ENCODE data around the gene B3GNT3. TPM values are rescaled to one million over a fixed set of nuclear protein-coding genes. Genes with fewer than 3 reads are reported as not detected.

B3GNT3 gene
- total and polyA plus RNA-seq, 2 of the 4 experiments (the other 2 are of a cell fraction) = not detected

DNA sequence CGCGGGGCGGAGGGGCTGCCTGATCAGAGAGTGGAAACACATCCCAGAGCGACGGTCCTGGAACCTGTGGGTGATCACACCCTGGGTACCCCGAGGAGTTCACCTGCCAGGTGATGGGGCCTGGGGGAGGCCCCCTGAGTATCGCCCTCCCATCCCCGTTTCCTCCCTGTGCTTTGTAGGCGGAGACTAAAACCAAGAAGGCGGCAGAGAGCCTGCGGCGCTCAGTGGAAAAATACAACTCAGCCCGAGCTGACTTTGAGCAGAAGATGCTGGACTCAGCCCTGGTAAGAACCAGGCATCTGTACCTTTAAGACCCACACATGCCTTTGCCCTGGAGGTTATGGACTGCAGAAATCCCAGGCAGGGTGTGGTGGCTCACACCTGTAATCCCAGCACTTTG, 24.3 kb upstream of the B3GNT3 start:
- no peak for DNase-seq
- Histone ChIP-seq H3K36me3 (ENCODE audit: control insufficient read depth, insufficient read depth, low read length) (no peaks in the 10 kb centered on the region), H3K18ac (ENCODE audit: low read depth, low read length) (no peak overlapping the region), H3K23ac (ENCODE audit: low read depth, low read length) (no peak overlapping the region), H3K27me3 (ENCODE audit: control insufficient read depth, insufficient read depth, low read length) (peaks cover 3% of the 10 kb centered on the region; the same call in 1 of the 2 replicates), H3K4me3 (ENCODE audit: insufficient read depth, low read depth, low read length) (no peak overlapping the region), H3K4ac (ENCODE audit: low read depth, low read length) (no peak overlapping the region), H4K20me1 (ENCODE audit: insufficient read depth, low read length) (no peaks in the 10 kb centered on the region), H4K5ac (ENCODE audit: low read depth, low read length) (no peak overlapping the region), H2BK5ac (ENCODE audit: low read depth, low read length, poor library complexity, severe bottlenecking) (no peak overlapping the region), H3K4me1 (ENCODE audit: control insufficient read depth, insufficient read depth, low read length) (no peaks in the 10 kb centered on the region), H4K91ac (ENCODE audit: insufficient read depth, low read depth, low read length) (no peak overlapping the region), H2BK20ac (ENCODE audit: low read depth, low read length) (no peak overlapping the region), H3K4me2 (ENCODE audit: low read depth, low read length) (no peak overlapping the region), H4K8ac (ENCODE audit: low read depth in 2 of 2, low read length in 2 of 2) (no peak overlapping the region), H3K14ac (replicated peaks; ENCODE audit: low read depth, low read length) (no peak overlapping the region), H2BK15ac (ENCODE audit: low read depth, low read length) (no peak overlapping the region), H2AK5ac (ENCODE audit: low read depth, low read length) (no peak overlapping the region), H3K79me1 (ENCODE audit: low read depth in 1 of 2, low read length in 2 of 2) (no peaks in the 10 kb centered on the region), H2AFZ (replicated peaks; ENCODE audit: low read length, poor library complexity) (no peak overlapping the region), H2BK120ac (ENCODE audit: low read depth, low read length) (no peak overlapping the region), H3K56ac (ENCODE audit: extremely low read depth, insufficient read depth, low read length) (no peak overlapping the region), H3K9me1 (ENCODE audit: insufficient read depth, low read length) (no peaks in the 10 kb centered on the region), H2AK9ac (replicated peaks; ENCODE audit: low read depth, low read length, poor library complexity) (no peak overlapping the region), H3K9ac (ENCODE audit: low read depth, low read length) (no peak overlapping the region), H3K9me3 (ENCODE audit: control insufficient read depth, insufficient read depth, low read length) (no peaks in the 10 kb centered on the region), H3K27ac (ENCODE audit: insufficient read depth, low read length) (no peak overlapping the region)
- TF ChIP-seq RAD21 (IDR thresholded peaks at IDR 0.05; ENCODE audit: low read length) (no peak), RCOR1 (IDR thresholded peaks at IDR 0.05; ENCODE audit: insufficient replicate concordance, low read length) (no peak), FOS (IDR thresholded peaks at IDR 0.05; ENCODE audit: low read depth, low read length) (no peak), POLR2A (IDR thresholded peaks at IDR 0.05; ENCODE audit: low read depth, low read length) (no peak), BHLHE40 (IDR thresholded peaks at IDR 0.05; ENCODE audit: low read depth, low read length) (no peak), MXI1 (IDR thresholded peaks at IDR 0.05; ENCODE audit: borderline replicate concordance, low read depth, low read length) (no peak), CEBPB (IDR thresholded peaks at IDR 0.05; ENCODE audit: low read depth, low read length) (no peak), CHD1 (IDR thresholded peaks at IDR 0.05; ENCODE audit: low read depth, low read length) (no peak), MAFK (IDR thresholded peaks at IDR 0.05; ENCODE audit: low read depth, low read length) (no peak), MAZ (IDR thresholded peaks at IDR 0.05; ENCODE audit: borderline replicate concordance, low read depth, low read length) (no peak), NFE2L2 (IDR thresholded peaks at IDR 0.05; ENCODE audit: low read depth, low read length) (no peak), RFX5 (IDR thresholded peaks at IDR 0.05; ENCODE audit: low read depth, low read length) (no peak), SMC3 (IDR thresholded peaks at IDR 0.05; ENCODE audit: low read depth, low read length) (no peak)
- TF ChIP-seq, protein P1, sequence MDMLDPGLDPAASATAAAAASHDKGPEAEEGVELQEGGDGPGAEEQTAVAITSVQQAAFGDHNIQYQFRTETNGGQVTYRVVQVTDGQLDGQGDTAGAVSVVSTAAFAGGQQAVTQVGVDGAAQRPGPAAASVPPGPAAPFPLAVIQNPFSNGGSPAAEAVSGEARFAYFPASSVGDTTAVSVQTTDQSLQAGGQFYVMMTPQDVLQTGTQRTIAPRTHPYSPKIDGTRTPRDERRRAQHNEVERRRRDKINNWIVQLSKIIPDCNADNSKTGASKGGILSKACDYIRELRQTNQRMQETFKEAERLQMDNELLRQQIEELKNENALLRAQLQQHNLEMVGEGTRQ (IDR thresholded peaks at IDR 0.05; ENCODE audit: low read depth, low read length) = no peak
- TF ChIP-seq, protein P2, sequence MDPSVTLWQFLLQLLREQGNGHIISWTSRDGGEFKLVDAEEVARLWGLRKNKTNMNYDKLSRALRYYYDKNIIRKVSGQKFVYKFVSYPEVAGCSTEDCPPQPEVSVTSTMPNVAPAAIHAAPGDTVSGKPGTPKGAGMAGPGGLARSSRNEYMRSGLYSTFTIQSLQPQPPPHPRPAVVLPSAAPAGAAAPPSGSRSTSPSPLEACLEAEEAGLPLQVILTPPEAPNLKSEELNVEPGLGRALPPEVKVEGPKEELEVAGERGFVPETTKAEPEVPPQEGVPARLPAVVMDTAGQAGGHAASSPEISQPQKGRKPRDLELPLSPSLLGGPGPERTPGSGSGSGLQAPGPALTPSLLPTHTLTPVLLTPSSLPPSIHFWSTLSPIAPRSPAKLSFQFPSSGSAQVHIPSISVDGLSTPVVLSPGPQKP (IDR thresholded peaks at IDR 0.05; ENCODE audit: borderline replicate concordance, low read depth, low read length) = no peak
- TF ChIP-seq, protein P3, sequence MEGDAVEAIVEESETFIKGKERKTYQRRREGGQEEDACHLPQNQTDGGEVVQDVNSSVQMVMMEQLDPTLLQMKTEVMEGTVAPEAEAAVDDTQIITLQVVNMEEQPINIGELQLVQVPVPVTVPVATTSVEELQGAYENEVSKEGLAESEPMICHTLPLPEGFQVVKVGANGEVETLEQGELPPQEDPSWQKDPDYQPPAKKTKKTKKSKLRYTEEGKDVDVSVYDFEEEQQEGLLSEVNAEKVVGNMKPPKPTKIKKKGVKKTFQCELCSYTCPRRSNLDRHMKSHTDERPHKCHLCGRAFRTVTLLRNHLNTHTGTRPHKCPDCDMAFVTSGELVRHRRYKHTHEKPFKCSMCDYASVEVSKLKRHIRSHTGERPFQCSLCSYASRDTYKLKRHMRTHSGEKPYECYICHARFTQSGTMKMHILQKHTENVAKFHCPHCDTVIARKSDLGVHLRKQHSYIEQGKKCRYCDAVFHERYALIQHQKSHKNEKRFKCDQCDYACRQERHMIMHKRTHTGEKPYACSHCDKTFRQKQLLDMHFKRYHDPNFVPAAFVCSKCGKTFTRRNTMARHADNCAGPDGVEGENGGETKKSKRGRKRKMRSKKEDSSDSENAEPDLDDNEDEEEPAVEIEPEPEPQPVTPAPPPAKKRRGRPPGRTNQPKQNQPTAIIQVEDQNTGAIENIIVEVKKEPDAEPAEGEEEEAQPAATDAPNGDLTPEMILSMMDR (conservative IDR thresholded peaks at IDR 0.05; ENCODE audit: low read depth, low read length) = no peak
- no peak for ATAC-seq (ENCODE audit: low read depth)
- in situ Hi-C loops (cut with MboI; ENCODE audit: low sequenced_read_pairs) = no loop called here
- POLR2A ChIA-PET (ENCODE audit: unreplicated experiment) = no interaction called here
- WGBS, 2 experiments (ENCODE audit: extremely low coverage in 2 of 2, insufficient read length in 1 of 2) = 60% methylated on average over 1 of the region's 13 CpGs; no CpG with 5 or more reads in 1 of the 2 experiments
- dilution Hi-C loops (cut with HindIII; ENCODE audit: low sequenced_read_pairs, unreplicated experiment) = no loop called here
- no TSS peak for BruUV-seq (replicated peaks)
- CTCF ChIA-PET = no interaction called here
- intact Hi-C loops (cut with micrococcal nuclease) = no loop called here
